CD4-positive, alpha-beta memory T cell (primary cell): ENCODE measurements around the gene LYPD4. TPM values are rescaled to one million over a fixed set of nuclear protein-coding genes. Genes with fewer than 3 reads are reported as not detected.

Experiments used
- CTCF ChIA-PET: fragments of 350-600 bp; sonication (Branson Sonifier 250); formaldehyde crosslinking; loops from one replicate; lab custom pipeline; 2021; ENCODE audit warnings: inconsistent platforms; ENCODE audit not compliant: partially characterized antibody; lab: Charles Lee
- POLR2A ChIA-PET: fragments of 350-600 bp; sonication (Branson Sonifier 250); formaldehyde crosslinking; loops from one replicate; lab custom pipeline; 2021; ENCODE audit not compliant: partially characterized antibody; lab: Charles Lee
- DNase-seq, 5 donors: peaks; one replicate each; pipeline versions ENCODE4 v3.0.0 to v3.0.0-alpha.2; 2020 to 2022; ENCODE audit warnings: mixed read lengths in 1 of 5
- H3K27ac ChIP-seq: one replicate; pipeline ENCODE4 v1.7.0; 2013; ENCODE audit warnings: low read depth, low read length
- H3K27me3 ChIP-seq: 2 replicates; pipeline ENCODE4 v1.7.0; 2013; ENCODE audit warnings: mild to moderate bottlenecking, low read length, moderate library complexity; ENCODE audit not compliant: insufficient read depth
- H3K36me3 ChIP-seq: 2 replicates; pipeline ENCODE4 v1.7.0; 2013; ENCODE audit warnings: mild to moderate bottlenecking, low read length, moderate library complexity; ENCODE audit not compliant: insufficient read depth
- H3K4me1 ChIP-seq: 2 replicates; pipeline ENCODE4 v1.7.0; 2013; ENCODE audit warnings: mild to moderate bottlenecking, low read length, moderate library complexity; ENCODE audit not compliant: insufficient read depth
- H3K4me3 ChIP-seq, 2 donors: one replicate each; pipeline ENCODE4 v1.7.0; 2013; ENCODE audit warnings: low read length in 2 of 2, mild to moderate bottlenecking in 1 of 2
- H3K9me3 ChIP-seq, 2 donors: one replicate each; pipeline ENCODE4 v1.7.0; 2013; ENCODE audit warnings: low read length in 2 of 2, control low read depth in 1 of 2; ENCODE audit not compliant: control insufficient read depth in 1 of 2
- H3K27ac Mint-ChIP-seq, 7 donors: one replicate each; pipeline ENCODE4 v1.8.0; 2020 to 2021; ENCODE audit warnings: mixed read lengths in 7 of 7, mild to moderate bottlenecking in 6 of 7, inconsistent platforms in 3 of 7, moderate library complexity in 3 of 7
- H3K27me3 Mint-ChIP-seq, 2 donors: one replicate each; pipeline ENCODE4 v1.8.0; 2020 to 2021; ENCODE audit warnings: mixed read lengths in 2 of 2
- H3K36me3 Mint-ChIP-seq, 2 donors: one replicate each; pipeline ENCODE4 v1.8.0; 2020 to 2021; ENCODE audit warnings: mixed read lengths in 2 of 2, inconsistent platforms in 1 of 2, mild to moderate bottlenecking in 1 of 2
- H3K4me1 Mint-ChIP-seq, 4 donors: one replicate each; pipeline ENCODE4 v1.8.0; 2020 to 2021; ENCODE audit warnings: mixed read lengths in 4 of 4, mild to moderate bottlenecking in 1 of 4
- H3K4me3 Mint-ChIP-seq, 8 donors: one replicate each; pipeline ENCODE4 v1.8.0; 2020 to 2021; ENCODE audit warnings: mixed read lengths in 8 of 8, mild to moderate bottlenecking in 7 of 8, moderate library complexity in 6 of 8, inconsistent platforms in 3 of 8
- H3K9me3 Mint-ChIP-seq, 8 donors: one replicate each; pipeline ENCODE4 v1.8.0; 2020 to 2021; ENCODE audit warnings: mixed read lengths in 8 of 8, mild to moderate bottlenecking in 5 of 8, inconsistent platforms in 3 of 8, moderate library complexity in 1 of 8
- intact Hi-C: fragments of 100-400 bp; cut with micrococcal nuclease; formaldehyde crosslinking; loops from one replicate; pipeline ENCODE4 v1.15.1; 2023
- polyA plus RNA-seq, 2 donors: library from polyadenylated mRNA; unstranded; fragments of 300-500 nt; fragmentation: Illumina TruSeq; gene quantifications; one replicate each; pipeline ENCODE4 v1.2.3, GENCODE V29; 2021
- total RNA-seq, 2 experiments: library from RNA; stranded (reverse); gene quantifications; one replicate each; pipeline ENCODE4 v1.2.3, GENCODE V29; 2021

The LYPD4 gene
- total and polyA plus RNA-seq, 4 experiments from 2014 or later: not detected

DNA sequence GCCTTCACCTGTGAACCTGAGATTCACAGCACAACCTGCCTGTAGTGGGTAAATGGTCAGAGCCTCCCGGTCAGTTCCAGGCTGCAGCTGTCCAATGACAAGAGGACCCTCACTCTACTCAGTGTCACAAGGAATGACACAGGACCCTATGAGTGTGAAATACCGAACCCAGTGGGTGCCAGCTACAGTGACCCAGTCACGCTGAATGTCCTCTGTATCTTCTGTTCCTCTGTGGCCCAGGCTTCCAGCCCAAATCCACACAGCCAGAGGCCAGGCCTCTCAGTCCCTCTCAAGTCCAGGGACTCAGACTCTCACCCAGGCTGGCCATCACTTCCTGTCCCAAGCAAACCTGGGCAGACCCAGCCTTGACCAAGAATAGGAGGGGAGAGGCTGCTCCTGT, 37.3 kb downstream of the LYPD4 start:
- ChIA-PET POLR2A (no interaction called here), CTCF (no interaction called here)
- H3K4me1 ChIP-seq: no peaks in the 10 kb centered on the region
- Mint-ChIP-seq H3K4me1 (peaks cover 3 to 8% (median 5%) of the 10 kb centered on the region in 4 donors), H3K27me3 (peaks cover 0 to 6% of the 10 kb centered on the region in 2 donors), H3K36me3 (no peaks in the 10 kb centered on the region), H3K9me3 (peaks cover 0 to 1% (median 0%) of the 10 kb centered on the region in 8 donors), H3K27ac (no peak overlapping the region), H3K4me3 (no peak overlapping the region)
- H3K36me3 ChIP-seq: no peaks in the 10 kb centered on the region
- DNase-seq: no peak
- no peak overlapping the region for H3K27ac ChIP-seq
- H3K9me3 ChIP-seq: no peaks in the 10 kb centered on the region
- H3K27me3 ChIP-seq: no peaks in the 10 kb centered on the region
- intact Hi-C loops: no loop called here
- H3K4me3 ChIP-seq: no peak overlapping the region

- ChIA-PET POLR2A (no interaction called here), CTCF (interaction anchor here (0.7 to 2.5 kb wide), 2 partner anchors 10 to 61 kb away, joined by 3 to 8 read pairs; no protein-coding TSS in a partner anchor)
- Histone ChIP-seq H3K4me3 (no peak overlapping the region), H3K36me3 (no peaks in the 10 kb centered on the region), H3K4me1 (no peaks in the 10 kb centered on the region), H3K9me3 (no peaks in the 10 kb centered on the region), H3K27ac (no peak overlapping the region), H3K27me3 (no peaks in the 10 kb centered on the region)
- Mint-ChIP-seq H3K36me3 (no peaks in the 10 kb centered on the region), H3K27ac (peak overlapping the region in 1 of 7 donors; percentile 65), H3K4me1 (peaks cover 3 to 11% (median 5%) of the 10 kb centered on the region in 4 donors), H3K27me3 (peaks cover 0 to 4% of the 10 kb centered on the region in 2 donors), H3K4me3 (peak overlapping the region in 1 of 8 donors; percentile 11), H3K9me3 (peaks cover 0 to 3% (median 0%) of the 10 kb centered on the region in 8 donors)
- intact Hi-C loops: no loop called here
- no peak for DNase-seq
Measured at GRCh38 chr19:41804336-41804735, 40.1 kb downstream of the LYPD4 start.

- POLR2A ChIA-PET: no interaction called here
- no peaks in the 10 kb centered on the region for H3K36me3 Mint-ChIP-seq
Measured at GRCh38 chr19:41802770-41803169, 41.7 kb downstream of the LYPD4 start.

GRCh38 chr19:41801792-41802211, 42.7 kb downstream of the LYPD4 start:
- no peaks in the 10 kb centered on the region for H3K36me3 ChIP-seq
- Mint-ChIP-seq H3K9me3 (peaks cover 0 to 3% (median 0%) of the 10 kb centered on the region in 8 donors), H3K27ac (peak overlapping the region in 1 of 7 donors; percentile 35), H3K36me3 (no peaks in the 10 kb centered on the region), H3K4me3 (no peak overlapping the region), H3K27me3 (peaks cover 3 to 4% of the 10 kb centered on the region in 2 donors), H3K4me1 (peaks cover 3 to 11% (median 5%) of the 10 kb centered on the region in 4 donors)
- H3K4me3 ChIP-seq: no peak overlapping the region
- ChIA-PET POLR2A (no interaction called here), CTCF (interaction anchor here (1.2 kb wide), 1 partner anchor 17 kb away, joined by 3 read pairs; no protein-coding TSS in a partner anchor)
- H3K27me3 ChIP-seq: no peaks in the 10 kb centered on the region
- H3K4me1 ChIP-seq: no peaks in the 10 kb centered on the region
- no peaks in the 10 kb centered on the region for H3K9me3 ChIP-seq
- DNase-seq: no peak
- H3K27ac ChIP-seq: no peak overlapping the region
- intact Hi-C loops: no loop called here

More at GRCh38 chr19:41802770-41803169, 41.7 kb downstream of the LYPD4 start:
- H3K4me3 ChIP-seq: no peak overlapping the region
- intact Hi-C loops: no loop called here
- Mint-ChIP-seq H3K27ac (no peak overlapping the region), H3K27me3 (peaks cover 0 to 4% of the 10 kb centered on the region in 2 donors), H3K9me3 (peaks cover 0 to 3% (median 0%) of the 10 kb centered on the region in 8 donors), H3K4me1 (peaks cover 3 to 11% (median 5%) of the 10 kb centered on the region in 4 donors), H3K4me3 (no peak overlapping the region)
- no peaks in the 10 kb centered on the region for H3K36me3 ChIP-seq
- no peak for DNase-seq
- no peaks in the 10 kb centered on the region for H3K4me1 ChIP-seq
- CTCF ChIA-PET: interaction anchor here (1.2 kb wide), 1 partner anchor 18 kb away, joined by 3 read pairs; no protein-coding TSS in a partner anchor
- no peaks in the 10 kb centered on the region for H3K9me3 ChIP-seq
- no peaks in the 10 kb centered on the region for H3K27me3 ChIP-seq
- H3K27ac ChIP-seq: no peak overlapping the region

DNA sequence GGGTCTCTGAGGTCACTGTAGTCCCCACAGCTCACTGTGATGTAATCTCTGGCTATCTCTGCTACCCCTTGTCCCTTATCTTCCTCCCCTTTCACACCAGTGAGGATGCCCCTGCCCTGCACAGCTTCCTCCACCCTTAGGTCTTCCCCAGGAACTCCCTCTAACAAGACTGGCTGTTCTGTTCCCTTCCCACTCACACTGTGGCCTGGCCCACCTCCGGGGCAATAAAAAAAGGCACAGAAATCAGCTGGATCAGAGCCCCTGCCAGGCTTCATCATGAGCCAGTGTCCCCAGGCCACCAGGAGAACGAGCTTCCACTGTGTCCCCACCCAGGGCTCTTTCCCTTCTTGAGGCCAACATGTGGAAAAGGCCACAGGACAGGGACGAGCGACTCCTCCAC, 43.5 kb downstream of the LYPD4 start:
- H3K27ac ChIP-seq: no peak overlapping the region

GRCh38 chr19:41799444-41800000, 45.0 kb downstream of the LYPD4 start:
- no peaks in the 10 kb centered on the region for H3K36me3 ChIP-seq
- Mint-ChIP-seq H3K27ac (peak overlapping the region in 2 of 7 donors; percentile 53 to 75), H3K27me3 (peaks cover 7 to 11% of the 10 kb centered on the region in 2 donors), H3K4me1 (peaks cover 2 to 10% (median 5%) of the 10 kb centered on the region in 4 donors), H3K4me3 (no peak overlapping the region), H3K36me3 (no peaks in the 10 kb centered on the region), H3K9me3 (peaks cover 0 to 1% (median 0%) of the 10 kb centered on the region in 8 donors)
- H3K4me3 ChIP-seq: no peak overlapping the region
- POLR2A ChIA-PET: no interaction called here
- no peak for DNase-seq
- H3K27ac ChIP-seq: no peak overlapping the region
- CTCF ChIA-PET: no interaction called here
- H3K9me3 ChIP-seq: no peaks in the 10 kb centered on the region
- H3K27me3 ChIP-seq: no peaks in the 10 kb centered on the region
- intact Hi-C loops: no loop called here
- H3K4me1 ChIP-seq: no peaks in the 10 kb centered on the region

More for the DNA sequence above, 43.5 kb downstream of the LYPD4 start:
- CTCF ChIA-PET: interaction anchor here (1.1 kb wide), 1 partner anchor 9 kb away, joined by 3 read pairs; no protein-coding TSS in a partner anchor
- Histone ChIP-seq H3K27me3 (no peaks in the 10 kb centered on the region), H3K36me3 (no peaks in the 10 kb centered on the region), H3K4me1 (no peaks in the 10 kb centered on the region), H3K4me3 (no peak overlapping the region), H3K9me3 (no peaks in the 10 kb centered on the region)
- no peaks in the 10 kb centered on the region for H3K36me3 Mint-ChIP-seq
- intact Hi-C loops: no loop called here
- H3K4me3 Mint-ChIP-seq: no peak overlapping the region
- H3K27me3 Mint-ChIP-seq: peaks cover 3 to 7% of the 10 kb centered on the region in 2 donors
- DNase-seq: no peak
- POLR2A ChIA-PET: no interaction called here
- peaks cover 0 to 3% (median 0%) of the 10 kb centered on the region in 8 donors for H3K9me3 Mint-ChIP-seq
- H3K27ac Mint-ChIP-seq: no peak overlapping the region
- peaks cover 3 to 11% (median 5%) of the 10 kb centered on the region in 4 donors for H3K4me1 Mint-ChIP-seq

- no peak for DNase-seq
- POLR2A ChIA-PET: no interaction called here
- no peak overlapping the region for H3K27ac ChIP-seq
- Mint-ChIP-seq H3K27me3 (peaks cover 22 to 25% of the 10 kb centered on the region in 2 donors), H3K4me3 (no peak overlapping the region), H3K27ac (no peak overlapping the region), H3K9me3 (peaks cover 0 to 1% (median 0%) of the 10 kb centered on the region in 8 donors), H3K4me1 (peaks cover 0 to 4% (median under 1%) of the 10 kb centered on the region in 4 donors), H3K36me3 (no peaks in the 10 kb centered on the region)
- H3K36me3 ChIP-seq: no peaks in the 10 kb centered on the region
- CTCF ChIA-PET: interaction anchor here (3.2 kb wide), 1 partner anchor 44 kb away, joined by 23 read pairs; no protein-coding TSS in a partner anchor
- no peak overlapping the region for H3K4me3 ChIP-seq
- H3K27me3 ChIP-seq: no peaks in the 10 kb centered on the region
- no peaks in the 10 kb centered on the region for H3K9me3 ChIP-seq
- H3K4me1 ChIP-seq: no peaks in the 10 kb centered on the region
- intact Hi-C loops: no loop called here
Measured at GRCh38 chr19:41796901-41797300, 47.6 kb downstream of the LYPD4 start.
